ENCODE results near the gene TSC2.
"Not testable (repeated sequence)": the region's sequence is repeated elsewhere in the genome, so short reads cannot be mapped to it uniquely, and the experiment has no call there.

Gene TSC2

GRCh38 chr16:2003827-2004641 lies 43.8 kb upstream of the TSC2 start:
- TF ChIP-seq TAF1 (IDR thresholded peaks at IDR 0.05; ENCODE audit: borderline replicate concordance, low read depth, low read length) = no peak
- TF ChIP-seq POLR2A (IDR thresholded peaks at IDR 0.05; ENCODE audit: low read depth, low read length) = no peak
- TF ChIP-seq POLR2AphosphoS5 (IDR thresholded peaks at IDR 0.05; ENCODE audit: low read depth, low read length) = no peak
- peak; percentile 98 for DNase-seq (ENCODE audit: insufficient read length)
- FAIRE-seq = peak; percentile 94

- DNase-seq (ENCODE audit: insufficient read length) (no peak), FAIRE-seq (no peak)
- TF ChIP-seq POLR2AphosphoS5 (IDR thresholded peaks at IDR 0.05; ENCODE audit: low read depth, low read length) (no peak), POLR2A (IDR thresholded peaks at IDR 0.05; ENCODE audit: low read depth, low read length) (no peak; the same call in 1 of the 2 replicates), TAF1 (IDR thresholded peaks at IDR 0.05; ENCODE audit: borderline replicate concordance, low read depth, low read length) (no peak)
These were observed 42.8 kb upstream of the TSC2 start for GRCh38 chr16:2004795-2005517.

DNA sequence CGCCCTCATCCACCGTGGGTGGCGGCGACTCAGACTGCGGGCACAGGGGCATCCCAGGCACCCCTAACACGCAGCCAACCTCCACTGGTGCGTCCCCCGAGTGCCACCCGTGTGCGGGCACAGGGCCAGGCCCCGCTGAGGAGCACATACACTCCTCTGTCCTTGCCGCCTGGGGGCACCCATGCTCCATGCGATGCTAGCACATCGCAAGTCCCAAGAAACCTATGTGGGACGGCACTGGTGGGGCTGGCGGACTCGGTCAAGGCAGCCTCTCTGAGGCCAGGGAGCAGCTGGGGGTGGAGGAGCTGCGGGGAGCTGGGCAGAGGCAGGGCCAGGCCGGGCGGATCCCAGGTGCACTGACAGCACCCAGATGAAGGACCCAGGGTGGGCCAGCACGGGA lies 42.1 kb upstream of the TSC2 start:
- FAIRE-seq (no peak), DNase-seq (ENCODE audit: insufficient read length) (no peak)
- TF ChIP-seq TAF1 (IDR thresholded peaks at IDR 0.05; ENCODE audit: borderline replicate concordance, low read depth, low read length) (no peak), POLR2AphosphoS5 (IDR thresholded peaks at IDR 0.05; ENCODE audit: low read depth, low read length) (no peak), POLR2A (IDR thresholded peaks at IDR 0.05; ENCODE audit: low read depth, low read length) (no peak)

DNA sequence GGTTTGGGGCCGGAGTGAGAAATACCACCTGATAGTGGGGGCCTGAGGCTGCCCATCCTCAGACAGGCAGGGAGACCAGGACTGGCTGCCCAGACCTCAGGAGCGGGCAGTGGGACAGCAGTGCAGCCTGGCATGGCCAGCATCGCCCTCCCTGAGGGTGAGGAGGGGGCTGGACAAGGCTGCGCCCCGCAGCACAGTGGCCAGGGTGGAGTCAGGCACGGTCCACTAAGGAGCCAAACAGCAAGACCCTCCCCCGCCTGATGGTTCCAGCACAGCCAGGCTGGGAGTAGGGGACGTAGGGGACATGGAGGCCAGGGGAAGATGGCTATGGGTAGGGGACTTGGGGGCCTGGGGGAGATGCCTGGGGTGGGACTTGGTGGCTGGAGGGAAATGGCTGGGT lies 41.5 kb upstream of the TSC2 start:
- DNase-seq (ENCODE audit: insufficient read length) (no peak), FAIRE-seq (no peak)
- TF ChIP-seq POLR2A (IDR thresholded peaks at IDR 0.05; ENCODE audit: low read depth, low read length) (no peak), TAF1 (IDR thresholded peaks at IDR 0.05; ENCODE audit: borderline replicate concordance, low read depth, low read length) (no peak), POLR2AphosphoS5 (IDR thresholded peaks at IDR 0.05; ENCODE audit: low read depth, low read length) (no peak)

GRCh38 chr16:2007081-2007836 lies 40.5 kb upstream of the TSC2 start:
- TF ChIP-seq POLR2A (IDR thresholded peaks at IDR 0.05; ENCODE audit: low read depth, low read length) (no peak), POLR2AphosphoS5 (IDR thresholded peaks at IDR 0.05; ENCODE audit: low read depth, low read length) (no peak), TAF1 (IDR thresholded peaks at IDR 0.05; ENCODE audit: borderline replicate concordance, low read depth, low read length) (no peak)
- DNase-seq (ENCODE audit: insufficient read length) (no peak), FAIRE-seq (no peak)

GRCh38 chr16:2008009-2008526 lies 39.7 kb upstream of the TSC2 start:
- FAIRE-seq (no peak), DNase-seq (ENCODE audit: insufficient read length) (no peak)
- no peak for TF ChIP-seq TAF1 (IDR thresholded peaks at IDR 0.05; ENCODE audit: borderline replicate concordance, low read depth, low read length)

GRCh38 chr16:2008631-2009163 lies 39.1 kb upstream of the TSC2 start:
- peak; percentile 58 for FAIRE-seq
- TF ChIP-seq POLR2A (IDR thresholded peaks at IDR 0.05; ENCODE audit: low read depth, low read length) = no peak
- no peak for TF ChIP-seq TAF1 (IDR thresholded peaks at IDR 0.05; ENCODE audit: borderline replicate concordance, low read depth, low read length)
- TF ChIP-seq POLR2AphosphoS5 (IDR thresholded peaks at IDR 0.05; ENCODE audit: low read depth, low read length) = no peak
- DNase-seq (ENCODE audit: insufficient read length) = no peak

- FAIRE-seq (no peak), DNase-seq (ENCODE audit: insufficient read length) (peak; percentile 61)
- TF ChIP-seq POLR2A (IDR thresholded peaks at IDR 0.05; ENCODE audit: low read depth, low read length) (no peak), TAF1 (IDR thresholded peaks at IDR 0.05; ENCODE audit: borderline replicate concordance, low read depth, low read length) (no peak), POLR2AphosphoS5 (IDR thresholded peaks at IDR 0.05; ENCODE audit: low read depth, low read length) (no peak; the same call in 1 of the 2 replicates)
These were observed 38.5 kb upstream of the TSC2 start for GRCh38 chr16:2009164-2009711.

DNA sequence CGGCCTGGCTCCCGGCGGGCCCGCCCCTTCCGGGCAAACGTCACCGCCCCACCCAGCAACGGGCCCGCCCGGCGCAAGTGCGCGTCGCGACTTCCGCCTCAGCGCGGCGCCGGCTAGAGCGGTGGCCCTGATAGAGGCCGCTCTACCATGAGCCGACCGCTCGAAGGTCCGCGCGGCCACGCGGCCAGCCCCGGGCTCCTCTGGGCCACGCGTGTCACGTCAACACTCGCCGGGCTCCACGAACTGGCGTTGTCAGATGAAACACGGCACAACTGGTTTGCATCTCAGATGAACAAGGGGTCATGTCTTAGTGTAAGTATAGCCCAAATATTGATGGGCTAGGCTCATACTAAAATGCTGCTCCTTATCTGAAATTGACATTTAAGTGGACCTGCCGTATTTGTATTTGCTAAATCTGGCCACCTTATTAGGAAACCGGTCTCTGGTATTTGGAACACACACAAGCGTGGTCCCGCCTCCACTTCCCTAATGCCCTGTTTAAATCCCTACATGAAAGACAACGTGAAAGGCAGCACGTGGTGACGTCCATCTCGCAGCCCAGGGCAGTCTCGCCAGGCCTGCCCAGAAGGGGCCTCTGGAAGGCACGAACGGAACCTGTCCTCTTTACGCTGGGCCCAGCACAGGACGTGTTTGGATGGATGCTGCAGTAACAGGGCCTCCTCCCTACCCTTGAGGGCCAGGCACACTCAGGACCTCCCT lies 37.8 kb upstream of the TSC2 start, which contains the start of gene ZNF598:
TSS of gene ZNF598 (minus strand) at position 31 of the 720 bp plus-strand sequence.
- FAIRE-seq (peak; percentile 85), DNase-seq (ENCODE audit: insufficient read length) (peak; percentile 98)
- TF ChIP-seq TAF1 (IDR thresholded peaks at IDR 0.05; ENCODE audit: borderline replicate concordance, low read depth, low read length) (peak; percentile 77; the same call in 1 of the 2 replicates), POLR2A (IDR thresholded peaks at IDR 0.05; ENCODE audit: low read depth, low read length) (peak; percentile 94), POLR2AphosphoS5 (IDR thresholded peaks at IDR 0.05; ENCODE audit: low read depth, low read length) (peak; percentile 81)

DNA sequence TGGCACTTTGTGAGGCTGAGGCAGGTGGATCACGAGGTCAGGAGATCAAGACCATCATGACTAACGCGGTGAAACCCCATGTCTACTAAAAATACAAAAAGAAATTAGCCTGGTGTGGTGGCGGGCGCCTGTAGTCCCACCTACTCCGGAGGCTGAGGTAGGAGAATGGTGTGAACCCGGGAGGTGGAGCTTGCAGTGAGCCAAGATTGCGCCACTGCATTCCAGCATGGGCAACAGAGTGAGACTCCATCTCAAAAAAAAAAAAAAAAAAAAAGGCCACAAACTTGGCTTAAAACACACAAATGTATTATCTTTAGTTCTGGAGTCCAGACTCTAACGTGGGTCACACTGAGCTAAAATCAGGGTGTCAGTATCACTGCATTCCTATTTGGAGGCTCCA lies 36.1 kb upstream of the TSC2 start:
- not testable (repeated sequence) for FAIRE-seq

More for the DNA sequence above, 36.1 kb upstream of the TSC2 start:
- not testable (repeated sequence) for DNase-seq (ENCODE audit: insufficient read length)

Measured in GM12892 (cell line).